ENCODE data around the gene IQUB.
"Not testable (repeated sequence)": the region's sequence is repeated elsewhere in the genome, so short reads cannot be mapped to it uniquely, and the experiment has no call there.

GRCh38 chr7:123478056-123478455 lies 56.3 kb downstream of the IQUB start:
- TF ChIP-seq CTCF (conservative IDR thresholded peaks at IDR 0.05; ENCODE audit: low read depth, low read length); EZH2 (IDR thresholded peaks at IDR 0.05; ENCODE audit: low read length, unreplicated experiment): not testable (repeated sequence)

All from PC-3 (cell line).